Panc1 (cell line): Measurements from ENCODE around the gene IFT80.

Experiments
- POLR2AphosphoS5 ChIP-seq: IDR thresholded peaks from 2 replicates; pipeline ENCODE4 v1.6.1; 2012; ENCODE audit warnings: mild to moderate bottlenecking, low read depth, low read length, moderate library complexity
- SIN3A ChIP-seq: IDR thresholded peaks from 2 replicates; pipeline ENCODE4 v1.6.1; 2012; ENCODE audit warnings: low read depth, mild to moderate bottlenecking, low read length, moderate library complexity, borderline replicate concordance; ENCODE audit not compliant: insufficient read depth
- TCF7L2 ChIP-seq: IDR thresholded peaks from 2 replicates; pipeline ENCODE4 v1.6.1; 2011; ENCODE audit warnings: mild to moderate bottlenecking, low read depth, low read length, inconsistent platforms
- TF ChIP-seq, protein P1 (sequence below): fragments of 450-650 bp; IDR thresholded peaks from 2 replicates; pipeline ENCODE4 v1.5.1; 2017; ENCODE audit warnings: mild to moderate bottlenecking
- TF ChIP-seq, protein P2 (sequence below), 2 experiments: IDR thresholded peaks; 2 replicates each; pipeline ENCODE4 v1.6.1; 2011 to 2012; ENCODE audit warnings: low read depth in 2 of 2, control low read depth in 1 of 2, low read length in 1 of 2, mild to moderate bottlenecking in 1 of 2, moderate library complexity in 1 of 2; ENCODE audit not compliant: insufficient read depth in 1 of 2

- TF ChIP-seq, protein P1, sequence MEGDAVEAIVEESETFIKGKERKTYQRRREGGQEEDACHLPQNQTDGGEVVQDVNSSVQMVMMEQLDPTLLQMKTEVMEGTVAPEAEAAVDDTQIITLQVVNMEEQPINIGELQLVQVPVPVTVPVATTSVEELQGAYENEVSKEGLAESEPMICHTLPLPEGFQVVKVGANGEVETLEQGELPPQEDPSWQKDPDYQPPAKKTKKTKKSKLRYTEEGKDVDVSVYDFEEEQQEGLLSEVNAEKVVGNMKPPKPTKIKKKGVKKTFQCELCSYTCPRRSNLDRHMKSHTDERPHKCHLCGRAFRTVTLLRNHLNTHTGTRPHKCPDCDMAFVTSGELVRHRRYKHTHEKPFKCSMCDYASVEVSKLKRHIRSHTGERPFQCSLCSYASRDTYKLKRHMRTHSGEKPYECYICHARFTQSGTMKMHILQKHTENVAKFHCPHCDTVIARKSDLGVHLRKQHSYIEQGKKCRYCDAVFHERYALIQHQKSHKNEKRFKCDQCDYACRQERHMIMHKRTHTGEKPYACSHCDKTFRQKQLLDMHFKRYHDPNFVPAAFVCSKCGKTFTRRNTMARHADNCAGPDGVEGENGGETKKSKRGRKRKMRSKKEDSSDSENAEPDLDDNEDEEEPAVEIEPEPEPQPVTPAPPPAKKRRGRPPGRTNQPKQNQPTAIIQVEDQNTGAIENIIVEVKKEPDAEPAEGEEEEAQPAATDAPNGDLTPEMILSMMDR: no peak
- TF ChIP-seq, protein P2, sequence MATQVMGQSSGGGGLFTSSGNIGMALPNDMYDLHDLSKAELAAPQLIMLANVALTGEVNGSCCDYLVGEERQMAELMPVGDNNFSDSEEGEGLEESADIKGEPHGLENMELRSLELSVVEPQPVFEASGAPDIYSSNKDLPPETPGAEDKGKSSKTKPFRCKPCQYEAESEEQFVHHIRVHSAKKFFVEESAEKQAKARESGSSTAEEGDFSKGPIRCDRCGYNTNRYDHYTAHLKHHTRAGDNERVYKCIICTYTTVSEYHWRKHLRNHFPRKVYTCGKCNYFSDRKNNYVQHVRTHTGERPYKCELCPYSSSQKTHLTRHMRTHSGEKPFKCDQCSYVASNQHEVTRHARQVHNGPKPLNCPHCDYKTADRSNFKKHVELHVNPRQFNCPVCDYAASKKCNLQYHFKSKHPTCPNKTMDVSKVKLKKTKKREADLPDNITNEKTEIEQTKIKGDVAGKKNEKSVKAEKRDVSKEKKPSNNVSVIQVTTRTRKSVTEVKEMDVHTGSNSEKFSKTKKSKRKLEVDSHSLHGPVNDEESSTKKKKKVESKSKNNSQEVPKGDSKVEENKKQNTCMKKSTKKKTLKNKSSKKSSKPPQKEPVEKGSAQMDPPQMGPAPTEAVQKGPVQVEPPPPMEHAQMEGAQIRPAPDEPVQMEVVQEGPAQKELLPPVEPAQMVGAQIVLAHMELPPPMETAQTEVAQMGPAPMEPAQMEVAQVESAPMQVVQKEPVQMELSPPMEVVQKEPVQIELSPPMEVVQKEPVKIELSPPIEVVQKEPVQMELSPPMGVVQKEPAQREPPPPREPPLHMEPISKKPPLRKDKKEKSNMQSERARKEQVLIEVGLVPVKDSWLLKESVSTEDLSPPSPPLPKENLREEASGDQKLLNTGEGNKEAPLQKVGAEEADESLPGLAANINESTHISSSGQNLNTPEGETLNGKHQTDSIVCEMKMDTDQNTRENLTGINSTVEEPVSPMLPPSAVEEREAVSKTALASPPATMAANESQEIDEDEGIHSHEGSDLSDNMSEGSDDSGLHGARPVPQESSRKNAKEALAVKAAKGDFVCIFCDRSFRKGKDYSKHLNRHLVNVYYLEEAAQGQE (IDR thresholded peaks at IDR 0.05; ENCODE audit: insufficient read depth in 1 of 2, low read depth in 2 of 2, low read length in 1 of 2): no peak
- TF ChIP-seq TCF7L2: no peak
- TF ChIP-seq SIN3A: no peak
- no peak for TF ChIP-seq POLR2AphosphoS5
Observed at GRCh38 chr3:160376681-160377080, 22.3 kb downstream of the IFT80 start.
